ENCODE measurements around the gene MYO9A.

DNA sequence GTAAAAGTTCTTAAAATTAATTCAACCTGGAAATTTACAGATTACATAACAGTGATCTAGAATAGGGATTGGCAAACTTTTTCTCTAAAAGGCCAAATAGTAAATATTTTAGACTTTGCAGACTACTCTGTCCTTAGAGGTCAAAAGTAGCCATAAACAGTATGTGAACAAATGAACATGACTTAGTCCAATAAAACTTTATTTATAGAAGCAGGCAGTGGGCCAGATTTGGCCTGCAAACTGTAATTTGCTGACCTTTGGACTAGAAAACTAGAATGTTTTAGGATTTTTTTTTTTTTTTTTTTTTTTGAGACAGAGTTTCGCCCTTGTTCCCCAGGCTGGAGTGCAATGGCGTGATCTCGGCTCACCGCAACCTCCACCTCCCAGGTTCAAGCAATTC lies 12.3 kb upstream of the MYO9A start:
- TF ChIP-seq CTCF (IDR thresholded peaks at IDR 0.05): no peak
- no peak for TF ChIP-seq POLR2A (IDR thresholded peaks at IDR 0.05)

Measured in thyroid gland (tissue), 4 donors.